Measurements from ENCODE around the gene GPR17. TPM values are rescaled to one million over a fixed set of nuclear protein-coding genes. Genes with fewer than 3 reads are reported as not detected.

GPR17 gene
- polyA plus RNA-seq, 1 donor (not counting 4 experiments of a cell fraction or from before 2014, with no cell fraction given), result not detected

- no peak for TF ChIP-seq EZH2 (IDR thresholded peaks at IDR 0.05; ENCODE audit: low read length)
- Histone ChIP-seq H3K9me3 (ENCODE audit: control insufficient read depth, low read depth, low read length) (no peaks in the 10 kb centered on the region), H3K4me3 (ENCODE audit: control insufficient read depth in 2 of 3, extremely low read depth in 1 of 3, insufficient read depth in 2 of 3, low read depth in 1 of 3, low read length in 3 of 3) (no peak overlapping the region), H3K4me1 (ENCODE audit: control insufficient read depth, extremely low read depth, insufficient read depth, low read length) (peaks cover 5% of the 10 kb centered on the region), H2AFZ (ENCODE audit: control insufficient read depth, low read length) (no peak overlapping the region), H3K27ac (ENCODE audit: control insufficient read depth, insufficient read depth, low read length) (no peak overlapping the region), H3K4me2 (ENCODE audit: control insufficient read depth, extremely low read depth, insufficient read depth, low read depth, low read length) (no peak overlapping the region), H3K27me3 (ENCODE audit: control insufficient read depth, extremely low read depth, insufficient read depth, low read length) (peaks cover 54% of the 10 kb centered on the region), H3K9ac (ENCODE audit: control insufficient read depth, extremely low read depth, insufficient read depth, low read length) (no peak overlapping the region), H3K36me3 (ENCODE audit: control insufficient read depth in 2 of 2, extremely low read depth in 1 of 2, insufficient read depth in 2 of 2, low read length in 2 of 2) (no peaks in the 10 kb centered on the region), H4K20me1 (ENCODE audit: control insufficient read depth, extremely low read depth, insufficient read depth, low read length) (no peaks in the 10 kb centered on the region), H3K79me2 (ENCODE audit: control insufficient read depth, insufficient read depth, low read length) (no peaks in the 10 kb centered on the region), H3K9me1 (ENCODE audit: control insufficient read depth, extremely low read depth, insufficient read depth, low read length) (no peaks in the 10 kb centered on the region)
- no peak for DNase-seq (ENCODE audit: low read depth, low spot score)
- dilution Hi-C loops (cut with MboI; ENCODE audit: extremely low pct_ligation_motif_present, low sequenced_read_pairs), result no loop called here
- no peak for FAIRE-seq
Observed at GRCh38 chr2:127672341-127673224, 26.6 kb downstream of the GPR17 start.

GRCh38 chr2:127673291-127674069 lies 27.5 kb downstream of the GPR17 start:
- Histone ChIP-seq H4K20me1 (ENCODE audit: control insufficient read depth, extremely low read depth, insufficient read depth, low read length) (no peaks in the 10 kb centered on the region), H3K9me1 (ENCODE audit: control insufficient read depth, extremely low read depth, insufficient read depth, low read length) (no peaks in the 10 kb centered on the region), H3K27me3 (ENCODE audit: control insufficient read depth, extremely low read depth, insufficient read depth, low read length) (peaks cover 58% of the 10 kb centered on the region), H3K9ac (ENCODE audit: control insufficient read depth, extremely low read depth, insufficient read depth, low read length) (no peak overlapping the region), H3K79me2 (ENCODE audit: control insufficient read depth, insufficient read depth, low read length) (no peaks in the 10 kb centered on the region), H3K4me1 (ENCODE audit: control insufficient read depth, extremely low read depth, insufficient read depth, low read length) (peaks cover 5% of the 10 kb centered on the region), H3K36me3 (ENCODE audit: control insufficient read depth in 2 of 2, extremely low read depth in 1 of 2, insufficient read depth in 2 of 2, low read length in 2 of 2) (no peaks in the 10 kb centered on the region), H2AFZ (ENCODE audit: control insufficient read depth, low read length) (no peak overlapping the region), H3K4me2 (ENCODE audit: control insufficient read depth, extremely low read depth, insufficient read depth, low read depth, low read length) (no peak overlapping the region), H3K4me3 (ENCODE audit: control insufficient read depth in 2 of 3, extremely low read depth in 1 of 3, insufficient read depth in 2 of 3, low read depth in 1 of 3, low read length in 3 of 3) (no peak overlapping the region), H3K9me3 (ENCODE audit: control insufficient read depth, low read depth, low read length) (no peaks in the 10 kb centered on the region), H3K27ac (ENCODE audit: control insufficient read depth, insufficient read depth, low read length) (no peak overlapping the region)
- dilution Hi-C loops (cut with MboI; ENCODE audit: extremely low pct_ligation_motif_present, low sequenced_read_pairs), result no loop called here
- TF ChIP-seq CTCF (optimal IDR thresholded peaks at IDR 0.05 in 1 of 3, IDR thresholded peaks at IDR 0.05 in 1 of 3, conservative IDR thresholded peaks at IDR 0.05 in 1 of 3; ENCODE audit: extremely low read depth in 1 of 3, insufficient read depth in 2 of 3, low read length in 3 of 3) (no peak), EZH2 (IDR thresholded peaks at IDR 0.05; ENCODE audit: low read length) (no peak)
- no peak for FAIRE-seq
- no peak for DNase-seq (ENCODE audit: low read depth, low spot score)

Measured in keratinocyte (primary cell).